ENCODE measurements around the gene PKNOX2.

Gene PKNOX2

GRCh38 chr11:125481531-125481930 lies 317.0 kb downstream of the PKNOX2 start:
- no peak for TF ChIP-seq CTCF (IDR thresholded peaks at IDR 0.05; ENCODE audit: low read depth, low read length, missing control alignments)
- H3K4me3 ChIP-seq (replicated peaks; ENCODE audit: low read depth, low read length): no peak overlapping the region
- no peak for DNase-seq (ENCODE audit: extremely low read depth, low read depth)

Data from HFF-Myc (cell line).